Activated CD4-positive, alpha-beta T cell treated with anti-CD3 and anti-CD28 coated beads, Interleukin-2, Interleukin-4, amounts not matched to agents 100 ng/mL and 50 ng/mL, durations not matched to agents 16 hours and 8 hours (primary cell): ENCODE data around the gene TFDP1.

ENCODE experiments used
- DNase-seq: peaks from one replicate; pipeline ENCODE4 v3.0.0-alpha.2; 2020; ENCODE audit warnings: low spot score

The TFDP1 gene

DNA sequence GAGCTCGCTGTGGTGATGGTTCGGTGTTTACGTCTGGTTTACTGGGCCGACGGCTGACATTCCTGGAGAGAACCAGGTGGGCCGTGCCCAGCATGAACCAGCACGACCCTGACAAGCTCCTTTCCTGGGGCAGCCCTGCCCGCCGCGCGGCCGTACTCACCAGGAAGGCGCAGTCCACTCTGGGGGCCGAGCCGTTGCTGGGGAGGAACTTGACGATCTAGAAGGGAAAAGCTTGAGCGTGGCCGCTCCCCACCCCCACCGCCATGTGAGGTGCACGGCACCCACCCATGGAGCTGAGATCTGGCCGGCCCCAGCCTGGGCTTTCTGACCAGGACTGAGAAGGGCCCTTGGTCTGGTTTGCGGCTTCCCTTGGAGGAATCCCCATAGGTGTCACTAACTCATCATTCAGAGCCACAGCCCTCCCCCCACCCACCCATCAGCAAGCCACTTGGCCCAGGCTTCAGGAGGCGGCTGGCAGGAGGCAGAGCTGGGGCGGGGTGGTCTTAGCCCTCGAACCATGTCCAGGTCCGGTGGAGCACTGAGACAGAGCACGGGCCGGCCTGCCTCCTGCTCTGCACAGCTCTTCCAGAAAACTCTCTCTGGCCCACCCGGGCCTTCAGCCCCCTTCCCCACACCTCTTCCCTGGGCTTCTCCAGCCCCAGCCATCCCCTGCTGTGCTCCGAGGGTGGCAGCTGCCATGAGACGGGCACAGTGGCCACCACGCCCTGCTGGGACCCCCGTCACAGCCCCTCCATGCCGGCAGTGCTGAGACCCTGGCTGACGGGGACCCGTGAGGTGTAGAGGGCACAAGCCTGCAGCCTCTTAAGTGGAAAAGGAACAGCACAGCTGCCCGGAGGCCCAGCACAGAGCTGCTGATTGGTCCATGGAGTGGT is 67.2 kb downstream of the TFDP1 start:
- DNase-seq = no peak

- DNase-seq = no peak
Observed at GRCh38 chr13:113652404-113653263, 68.1 kb downstream of the TFDP1 start.

GRCh38 chr13:113653264-113654174 is 69.0 kb downstream of the TFDP1 start:
- no peak for DNase-seq

GRCh38 chr13:113654175-113654560 is 69.6 kb downstream of the TFDP1 start:
- no peak for DNase-seq

DNA sequence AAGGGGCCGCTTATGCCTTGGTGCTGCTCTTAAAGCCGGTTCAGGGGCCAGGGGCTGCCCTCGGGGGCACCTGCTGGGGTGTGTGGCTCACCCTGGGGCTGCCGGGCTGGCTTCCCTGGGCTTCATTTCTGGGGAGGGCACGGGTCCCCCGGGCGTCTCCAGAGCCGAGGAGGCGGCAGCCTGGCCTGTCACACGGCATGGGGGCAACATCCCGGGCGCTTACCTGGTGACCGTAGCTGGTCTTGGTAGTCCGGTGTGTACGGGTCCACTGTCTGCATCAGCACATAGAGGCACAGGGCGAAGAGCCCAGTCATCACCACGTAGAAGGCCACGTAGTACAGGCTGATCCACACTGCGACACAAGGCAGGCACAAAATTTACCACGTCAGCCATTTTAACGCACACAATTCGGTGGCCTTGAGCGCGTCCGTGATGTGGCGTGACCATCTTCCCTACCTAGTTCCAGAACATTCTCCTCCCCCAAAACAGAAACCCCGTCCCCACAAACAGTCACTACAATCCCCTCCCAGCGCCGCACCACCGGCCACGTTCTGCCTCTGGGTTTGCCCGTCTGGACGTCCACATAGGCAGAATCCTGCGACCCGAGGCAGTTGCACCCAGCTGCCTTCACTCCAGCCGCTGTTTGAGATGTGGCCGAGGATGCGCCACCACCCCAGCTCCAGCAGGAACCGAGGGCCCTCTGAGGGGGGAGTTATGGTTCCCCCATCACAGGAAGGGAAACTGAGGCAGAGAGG is 70.2 kb downstream of the TFDP1 start:
- DNase-seq = no peak

GRCh38 chr13:113655346-113656002 is 70.9 kb downstream of the TFDP1 start:
- no peak for DNase-seq

GRCh38 chr13:113656003-113656588 is 71.5 kb downstream of the TFDP1 start:
- DNase-seq = no peak

DNA sequence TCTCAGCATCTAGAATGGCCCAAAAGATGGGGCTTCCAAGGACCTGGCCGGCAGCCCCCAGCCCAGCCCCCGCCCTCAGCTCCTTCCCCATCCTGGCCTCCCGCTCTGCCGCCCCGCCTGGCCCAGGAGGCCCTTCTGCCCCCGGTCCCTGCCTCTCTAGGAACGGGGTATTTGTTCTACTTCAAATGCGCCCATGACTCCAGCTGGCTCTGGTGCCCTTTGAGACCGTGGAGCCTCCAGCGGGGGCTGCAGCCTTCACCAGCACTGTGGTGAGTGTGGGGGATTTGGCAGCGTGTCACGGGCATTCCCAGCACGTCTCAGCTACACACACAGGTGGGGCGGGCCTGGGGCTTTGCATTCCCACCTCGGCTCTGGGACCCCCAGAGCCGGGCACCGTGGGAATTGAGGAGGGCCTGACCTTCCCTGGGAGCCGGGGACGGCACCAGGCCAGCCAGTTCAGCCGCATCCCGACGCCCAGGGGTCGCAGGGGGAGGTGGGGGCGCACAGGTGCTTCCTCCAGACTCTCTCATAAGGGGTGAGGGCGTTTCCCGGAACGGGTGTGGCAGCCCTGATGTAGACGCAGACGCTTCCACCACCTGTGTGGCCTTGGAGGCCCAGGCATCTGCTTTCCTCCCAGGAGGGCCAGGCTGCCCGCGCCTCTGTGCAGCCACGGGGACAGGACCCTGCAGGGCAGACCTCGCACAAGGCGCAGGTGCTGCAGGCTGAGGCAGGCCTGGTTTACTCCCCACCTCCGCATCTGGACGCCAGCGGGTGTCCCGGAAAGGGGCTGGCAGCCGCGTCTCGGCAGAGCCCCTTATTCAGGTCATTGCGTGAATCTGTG is 72.5 kb downstream of the TFDP1 start:
- no peak for DNase-seq

DNA sequence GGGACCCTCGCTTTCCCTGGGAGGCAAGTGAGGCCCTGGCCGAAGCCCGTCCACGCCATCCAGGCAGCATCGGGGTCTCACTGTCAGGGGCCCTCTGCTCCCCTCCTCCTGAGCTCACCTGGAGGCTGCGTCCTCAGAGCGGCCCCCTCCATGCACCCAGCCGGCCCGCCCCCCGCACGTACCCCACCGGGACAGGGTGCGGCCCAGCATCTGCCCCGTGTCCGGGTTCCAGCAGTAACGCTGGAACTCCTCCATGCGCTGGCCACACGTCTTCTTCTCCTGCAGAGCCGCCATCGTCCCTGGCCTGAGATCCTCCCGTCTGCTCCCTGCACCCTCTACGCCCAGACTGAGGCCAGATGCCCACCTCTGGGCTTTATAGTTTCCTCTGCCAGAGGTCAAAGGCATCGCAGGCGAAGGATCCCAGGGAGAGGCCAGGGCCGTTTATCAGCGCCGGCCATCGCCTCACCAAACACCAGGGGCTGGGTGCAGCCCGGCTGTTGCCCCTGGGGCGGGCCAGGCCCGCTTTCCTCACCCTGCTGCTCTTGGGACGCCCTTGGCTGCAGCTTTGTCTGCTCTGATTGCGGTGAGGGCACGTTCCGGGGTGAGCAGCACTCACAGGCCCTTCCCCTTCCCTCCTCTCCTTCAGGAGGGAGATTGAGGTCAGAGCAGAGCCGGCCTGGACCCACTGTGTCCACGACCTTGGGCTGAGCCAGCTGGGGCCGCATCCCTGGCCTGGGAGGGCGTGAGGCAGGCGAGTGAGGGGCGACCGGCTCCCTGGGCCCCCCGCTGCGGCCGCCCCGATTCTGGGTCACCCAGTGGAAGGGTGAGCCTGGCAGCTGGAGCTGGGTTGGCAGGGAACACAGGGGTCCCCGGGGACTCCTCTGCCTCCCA is 73.5 kb downstream of the TFDP1 start, which contains the start of gene ATP4B:
Gene ATP4B (minus strand): TSS at position 348 of the 891 bp plus-strand sequence. CDS start 54 bp downstream, at position 294.
- no peak for DNase-seq

GRCh38 chr13:113658836-113659235 is 74.3 kb downstream of the TFDP1 start:
- DNase-seq = no peak

DNA sequence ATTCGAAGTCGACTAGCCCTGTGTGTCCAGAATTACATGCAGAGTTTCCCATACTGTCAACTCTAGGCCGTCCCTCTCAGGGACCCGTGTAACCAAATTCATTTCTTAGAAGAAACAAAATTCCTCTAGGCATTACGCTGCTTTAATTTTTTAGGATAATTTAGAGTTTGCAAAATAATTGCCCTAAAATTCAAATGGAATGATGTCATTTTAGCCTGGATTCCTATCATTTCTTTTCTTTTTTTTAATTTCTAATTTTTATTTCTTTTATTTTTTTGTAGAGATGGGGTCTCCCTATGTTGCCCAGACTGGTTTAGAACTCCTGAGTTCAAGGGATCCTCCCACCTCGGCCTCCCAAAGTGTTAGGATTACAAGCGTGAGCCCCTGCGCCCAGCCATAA is 74.8 kb downstream of the TFDP1 start:
- no peak for DNase-seq

- DNase-seq = no peak
Observed at GRCh38 chr13:113660066-113660465, 75.5 kb downstream of the TFDP1 start.

GRCh38 chr13:113661509-113661908 is 77.0 kb downstream of the TFDP1 start:
- no peak for DNase-seq

GRCh38 chr13:113663934-113664333 is 79.4 kb downstream of the TFDP1 start:
- no peak for DNase-seq

DNA sequence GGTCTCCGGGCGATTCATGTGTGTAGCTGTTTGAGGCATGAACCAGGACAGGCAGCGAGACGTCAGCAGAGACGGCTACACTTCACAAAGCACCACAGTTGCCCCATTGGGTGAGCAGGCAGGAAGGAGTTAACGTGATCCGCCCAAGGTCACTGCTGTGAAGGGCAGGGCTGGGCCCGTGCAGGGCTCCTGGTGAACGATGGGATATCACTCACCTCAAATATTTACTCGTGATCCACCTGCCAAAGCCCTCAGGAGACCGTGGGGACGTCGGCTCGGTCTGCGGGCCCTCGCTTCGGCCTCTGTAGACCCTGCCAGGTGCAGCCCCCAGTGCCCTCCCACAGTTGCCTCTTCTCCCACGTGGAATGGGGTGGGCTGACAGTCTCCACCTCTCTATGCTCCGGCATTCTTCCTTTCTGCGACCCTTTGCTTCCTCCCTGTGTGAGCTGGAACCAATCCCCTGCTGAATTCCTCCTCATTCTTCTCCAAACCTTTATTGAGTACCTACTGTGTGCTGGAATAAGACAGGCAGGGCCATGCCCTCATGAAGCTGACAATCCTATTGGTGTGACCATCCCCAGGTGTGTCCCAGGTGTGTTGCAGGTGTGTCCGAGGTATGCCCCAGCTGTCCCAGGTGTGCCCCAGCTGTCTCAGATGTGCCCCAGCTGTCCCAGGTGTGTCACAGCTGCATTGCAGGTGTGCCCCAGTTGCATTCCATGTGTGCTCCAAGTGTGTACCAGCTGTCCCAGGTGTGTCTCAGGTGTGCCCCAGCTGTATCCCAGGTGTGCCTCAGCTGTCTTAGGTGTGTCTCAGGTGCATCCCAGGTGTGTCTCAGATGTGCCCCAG is 80.4 kb downstream of the TFDP1 start:
- DNase-seq = no peak

DNA sequence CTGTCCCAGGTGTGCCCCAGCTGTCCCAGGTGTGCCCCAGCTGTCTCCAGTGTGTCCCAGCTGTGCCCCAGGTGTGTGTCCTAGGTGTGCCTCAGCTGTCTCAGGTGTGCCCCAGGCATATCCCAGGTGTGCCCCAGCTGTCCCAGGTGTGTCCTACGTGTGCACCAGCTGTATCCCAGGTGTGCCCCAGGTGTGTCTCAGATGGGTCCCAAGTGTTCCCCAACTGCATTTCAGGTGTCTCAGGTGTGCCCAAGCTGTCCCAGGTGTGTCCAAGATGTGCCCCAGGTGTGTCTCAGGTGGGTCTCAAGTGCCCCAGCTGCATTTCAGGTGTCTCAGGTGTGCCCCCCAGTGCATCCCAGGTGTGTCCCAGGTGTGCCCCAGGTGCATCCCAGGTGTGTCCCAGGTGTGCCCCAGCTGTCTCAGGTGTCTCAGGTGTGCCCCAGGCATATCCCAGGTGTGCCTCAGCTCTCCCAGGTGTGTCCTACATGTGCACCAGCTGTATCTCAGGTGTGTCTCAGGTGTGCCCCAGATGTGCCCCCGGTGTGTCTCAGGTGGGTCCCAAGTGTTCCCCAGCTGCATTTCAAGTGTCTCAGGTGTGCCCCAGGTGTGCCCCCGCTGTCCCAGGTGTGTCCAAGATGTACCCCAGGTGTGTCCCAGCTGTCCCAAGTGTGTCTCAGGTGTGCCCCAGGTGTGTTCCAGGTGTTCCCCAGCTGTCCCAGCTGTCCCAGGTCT is 81.2 kb downstream of the TFDP1 start:
- no peak for DNase-seq

DNA sequence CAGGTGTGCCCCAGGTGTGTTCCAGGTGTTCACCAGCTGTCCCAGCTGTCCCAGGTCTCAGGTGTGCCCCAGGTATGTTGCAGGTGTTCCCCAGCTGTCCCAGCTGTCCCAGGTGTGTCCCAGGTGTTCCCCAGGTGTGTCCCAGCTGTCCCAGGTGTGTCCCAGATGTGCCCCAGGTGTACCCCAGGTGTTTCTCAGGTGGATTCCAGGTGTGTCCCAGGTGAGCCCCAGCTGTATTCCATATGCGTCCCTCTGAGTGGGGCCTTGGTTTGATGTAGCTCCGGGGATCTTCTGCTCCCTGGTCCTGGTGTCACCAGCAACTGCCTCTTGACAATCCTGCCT is 81.7 kb downstream of the TFDP1 start:
- no peak for DNase-seq
